Inflammatory macrophage (primary cell): ENCODE results near the gene FAM83E.
A peak's percentile ranks its signal among the peaks of the same experiment; 100 is the strongest.

Source experiments
- DNase-seq, 2 donors: peaks; one replicate each; pipeline ENCODE4 v3.0.0-alpha.2; 2020 to 2022

The FAM83E gene

DNA sequence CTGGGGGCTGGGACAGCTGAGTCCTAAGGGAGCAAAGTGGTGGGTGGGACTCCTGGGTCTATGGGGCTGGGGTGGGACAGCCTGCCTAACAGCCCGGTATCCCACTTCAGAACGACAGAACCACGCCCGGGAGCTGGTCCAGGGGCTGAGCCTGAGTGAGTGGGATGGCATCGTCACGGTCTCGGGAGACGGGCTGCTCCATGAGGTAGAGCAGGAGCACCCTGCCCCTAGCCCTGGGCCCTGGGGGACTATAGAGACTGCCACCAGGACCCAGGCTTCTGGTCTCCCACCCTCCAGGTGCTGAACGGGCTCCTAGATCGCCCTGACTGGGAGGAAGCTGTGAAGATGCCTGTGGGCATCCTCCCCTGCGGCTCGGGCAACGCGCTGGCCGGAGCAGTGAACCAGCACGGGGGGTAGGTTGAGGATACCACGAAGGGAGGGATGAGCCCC is 13.0 kb upstream of the FAM83E start:
- no peak for DNase-seq

DNA sequence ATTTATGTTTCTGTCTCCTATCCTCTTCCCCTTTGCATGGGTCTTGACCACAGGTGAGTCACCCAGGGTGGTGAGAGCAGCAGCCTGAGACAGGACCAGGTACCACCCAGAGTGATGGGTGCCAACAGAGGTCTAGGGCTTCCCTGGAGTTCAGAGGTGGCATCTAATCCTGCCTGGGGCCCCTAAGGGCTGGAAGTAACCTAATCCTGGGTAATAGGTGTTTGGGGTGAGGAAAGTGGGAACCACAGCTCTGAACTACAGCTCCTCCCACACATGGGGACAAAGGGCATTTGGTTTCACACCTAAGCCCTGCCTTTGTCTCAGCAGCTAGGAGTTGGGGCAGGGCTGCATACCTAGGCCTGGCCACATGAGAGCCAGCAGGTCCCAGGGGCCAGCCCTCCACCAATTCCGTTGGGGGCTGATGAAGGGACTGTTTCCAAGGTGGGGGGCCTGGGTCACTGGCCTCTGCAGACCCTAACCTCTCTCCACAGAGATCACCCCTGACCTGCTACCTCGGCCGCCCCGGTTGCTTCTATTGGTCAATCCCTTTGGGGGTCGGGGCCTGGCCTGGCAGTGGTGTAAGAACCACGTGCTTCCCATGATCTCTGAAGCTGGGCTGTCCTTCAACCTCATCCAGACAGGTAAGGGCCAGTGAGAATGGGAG is 12.5 kb upstream of the FAM83E start:
- DNase-seq = no peak

DNA sequence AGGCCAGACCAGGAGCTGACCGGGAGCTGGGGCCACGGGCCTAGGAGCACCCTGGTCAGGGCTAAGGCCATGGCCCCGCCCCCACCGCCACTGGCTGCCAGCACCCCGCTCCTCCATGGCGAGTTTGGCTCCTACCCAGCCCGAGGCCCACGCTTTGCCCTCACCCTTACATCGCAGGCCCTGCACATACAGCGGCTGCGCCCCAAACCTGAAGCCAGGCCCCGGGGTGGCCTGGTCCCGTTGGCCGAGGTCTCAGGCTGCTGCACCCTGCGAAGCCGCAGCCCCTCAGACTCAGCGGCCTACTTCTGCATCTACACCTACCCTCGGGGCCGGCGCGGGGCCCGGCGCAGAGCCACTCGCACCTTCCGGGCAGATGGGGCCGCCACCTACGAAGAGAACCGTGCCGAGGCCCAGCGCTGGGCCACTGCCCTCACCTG is 11.0 kb upstream of the FAM83E start:
- no peak for DNase-seq

DNA sequence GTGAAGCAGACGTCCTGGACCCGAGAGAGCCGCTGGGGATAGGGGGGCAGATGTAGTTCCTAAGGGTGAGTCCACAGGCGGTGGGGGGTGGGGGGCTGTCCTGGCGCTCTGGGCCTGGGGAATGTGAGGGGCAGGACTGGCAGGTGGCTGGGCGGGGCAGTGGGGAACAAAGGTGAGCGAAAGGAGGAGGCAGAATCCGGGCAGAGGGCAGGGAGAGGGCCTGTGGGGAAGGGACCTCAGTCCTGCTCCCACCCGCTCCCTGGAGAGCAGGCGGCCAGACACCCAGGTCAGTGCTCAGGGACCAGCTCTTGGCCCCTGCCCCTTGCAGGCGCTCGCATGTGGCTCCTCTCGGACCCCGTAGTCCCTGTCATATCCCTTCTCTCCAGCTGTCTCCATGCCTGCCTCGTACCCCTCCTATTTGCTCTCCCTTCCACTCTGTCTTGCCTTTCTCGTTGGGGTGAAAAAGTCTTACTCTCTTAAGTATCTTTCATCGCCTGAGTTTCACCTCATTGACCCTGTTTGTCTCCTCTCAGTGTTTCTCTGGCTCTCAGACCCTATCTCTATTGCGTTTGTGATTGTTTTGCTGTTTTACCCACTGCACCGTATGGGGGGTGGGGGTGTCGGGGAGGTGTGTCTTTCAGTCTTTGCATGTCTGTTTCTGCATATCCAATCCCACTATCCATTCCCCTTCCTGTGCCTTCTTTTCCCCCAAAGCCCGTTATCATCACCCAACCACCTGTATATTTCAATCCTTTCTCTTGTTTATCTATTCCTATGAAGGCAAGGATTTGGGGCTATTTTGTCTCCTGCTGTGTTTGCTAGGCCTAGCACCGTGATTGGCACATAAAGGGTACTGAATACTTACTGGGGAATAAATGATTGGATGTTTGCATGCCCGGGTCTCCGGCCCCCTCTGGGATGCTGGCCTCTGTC is 10.2 kb upstream of the FAM83E start:
- DNase-seq = no peak

DNA sequence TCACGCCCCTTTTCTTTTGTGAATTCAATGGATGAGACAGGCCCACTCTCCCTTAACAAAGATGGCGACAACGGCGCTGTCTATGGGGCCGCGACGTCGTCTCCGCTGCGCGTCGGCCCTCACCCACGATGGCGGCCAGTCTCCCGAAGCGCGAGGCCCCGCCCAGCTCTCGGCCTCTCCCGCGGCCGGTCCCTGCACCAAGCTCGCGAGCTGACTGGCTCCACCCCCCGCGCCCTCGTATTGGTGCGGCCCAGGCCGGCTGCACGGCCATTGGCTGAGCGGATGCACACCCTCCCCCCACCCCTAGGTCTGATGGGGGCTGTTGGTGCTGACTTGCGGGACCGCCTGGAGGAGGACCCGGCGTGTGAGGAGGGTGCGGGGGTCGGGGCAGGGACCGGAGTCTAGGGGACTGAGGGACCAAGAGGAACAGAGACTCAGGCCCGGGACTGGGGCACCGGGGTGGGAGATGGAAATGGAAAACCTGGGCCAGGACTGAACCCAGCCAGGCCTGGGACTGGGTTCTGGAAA is 9.3 kb upstream of the FAM83E start:
- peak; percentile 92 to 93 for DNase-seq

DNA sequence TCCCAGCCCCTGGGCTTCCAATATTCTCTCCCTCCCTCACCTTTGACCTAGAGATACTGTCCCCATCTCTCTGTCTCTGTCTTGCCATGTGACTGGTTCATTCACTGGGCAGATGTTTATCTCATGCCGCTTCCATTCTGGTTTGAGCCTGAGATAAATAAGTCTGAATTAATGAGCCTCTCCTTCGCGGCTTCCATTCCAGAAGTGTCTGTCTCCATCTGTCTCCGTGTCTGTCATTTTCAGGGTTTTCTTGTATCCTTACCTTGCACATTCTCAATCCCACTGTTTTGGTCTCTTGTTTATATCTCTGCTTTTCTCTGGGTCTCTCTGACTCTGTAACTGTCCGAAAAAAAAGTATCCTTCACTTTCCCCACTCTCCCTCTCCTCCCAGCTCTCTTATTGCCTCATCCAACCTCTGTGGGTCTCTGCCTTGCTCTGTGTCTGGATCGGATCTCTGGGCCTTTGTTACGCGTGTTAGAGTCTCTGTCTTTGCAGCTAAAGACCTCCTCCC is 8.7 kb upstream of the FAM83E start:
- no peak for DNase-seq

DNA sequence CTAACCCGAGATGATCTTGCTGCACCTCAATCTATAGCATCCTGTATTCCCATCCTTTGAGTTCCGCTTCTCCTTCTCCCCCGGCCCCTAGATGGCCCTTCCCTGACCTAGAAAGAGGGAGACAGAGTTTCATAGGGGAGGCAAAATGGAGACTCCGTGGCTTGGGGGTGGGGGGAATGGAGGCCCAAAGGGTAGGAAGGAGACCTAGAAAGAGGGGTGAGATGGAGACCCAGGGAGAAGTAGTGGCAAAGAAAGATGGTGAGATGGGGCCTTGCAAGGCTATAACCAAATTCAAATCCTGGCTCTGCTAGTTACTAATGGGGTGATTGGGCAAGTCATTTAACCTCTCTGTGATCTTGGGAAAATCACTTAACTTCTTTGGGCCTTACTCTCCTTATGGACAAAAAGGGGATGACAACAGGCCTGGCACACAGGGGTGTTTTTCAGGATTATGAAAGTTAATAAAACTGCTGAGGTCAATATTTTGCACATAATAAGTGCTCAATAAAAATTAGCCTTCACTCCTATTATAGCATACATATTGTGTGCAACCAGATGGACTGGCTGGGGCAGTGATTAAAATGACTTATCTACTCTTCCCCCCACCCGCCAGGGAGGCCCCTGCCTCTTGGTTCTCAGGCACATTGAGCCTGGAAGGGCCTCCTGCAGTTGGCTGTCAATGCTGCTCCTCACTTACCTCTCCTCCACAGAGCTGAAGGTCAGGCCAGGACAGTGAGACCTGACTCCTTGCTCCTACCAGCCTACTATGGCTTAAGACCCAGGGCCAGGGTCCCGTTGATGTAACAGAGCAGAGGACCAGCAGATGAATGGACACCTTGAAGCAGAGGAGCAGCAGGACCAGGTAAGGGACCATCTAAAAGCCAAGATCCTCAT is 5.1 kb upstream of the FAM83E start:
- no peak for DNase-seq

DNA sequence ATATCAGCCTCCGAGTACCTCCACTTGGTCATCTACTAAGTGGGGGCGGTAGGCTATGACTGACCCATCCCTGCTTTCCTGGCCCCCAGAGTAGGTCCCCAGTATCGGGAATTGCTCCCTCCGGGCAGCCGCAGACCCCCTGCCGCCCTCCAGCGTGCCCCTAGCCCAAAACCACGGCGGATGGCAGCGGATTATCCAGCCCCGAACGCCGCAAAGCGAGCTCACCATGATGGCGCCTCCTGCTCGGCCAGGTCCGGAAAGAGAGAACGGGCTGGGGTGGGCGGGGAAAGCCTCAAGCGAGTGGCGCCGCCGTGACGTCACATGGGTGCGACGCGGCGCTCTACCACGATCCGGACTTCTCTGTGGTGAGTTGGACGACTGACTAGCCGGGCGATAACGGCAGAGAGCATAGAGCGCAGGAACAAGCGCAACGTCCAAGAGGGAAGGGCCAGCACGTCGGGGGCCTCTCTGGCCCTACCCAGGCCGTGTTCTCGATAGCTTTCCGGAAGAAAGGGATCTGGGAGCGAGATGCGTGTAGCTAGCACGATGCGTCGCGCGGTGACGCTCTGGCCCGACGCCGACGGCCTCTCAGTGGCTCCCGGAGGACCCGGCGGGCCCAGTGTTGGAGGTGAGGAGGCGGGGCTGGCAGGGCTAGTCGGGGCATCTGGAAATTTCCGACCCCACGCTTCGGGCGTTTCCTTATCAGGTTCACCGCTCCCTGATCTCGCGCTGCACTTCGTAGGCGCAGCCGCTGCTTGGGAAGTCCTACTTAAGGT is 4.2 kb upstream of the FAM83E start, which contains the start of the genes RPL18 and SPHK2:
RPL18 (minus strand) TSS at position 263 of the 776 bp plus-strand sequence; CDS start at position 228, 35 bp downstream.
SPHK2 (plus strand) TSS at position 591 of the 776 bp plus-strand sequence. CDS start 1,009 bp downstream, outside the sequence.
- DNase-seq = peak; percentile 99

DNA sequence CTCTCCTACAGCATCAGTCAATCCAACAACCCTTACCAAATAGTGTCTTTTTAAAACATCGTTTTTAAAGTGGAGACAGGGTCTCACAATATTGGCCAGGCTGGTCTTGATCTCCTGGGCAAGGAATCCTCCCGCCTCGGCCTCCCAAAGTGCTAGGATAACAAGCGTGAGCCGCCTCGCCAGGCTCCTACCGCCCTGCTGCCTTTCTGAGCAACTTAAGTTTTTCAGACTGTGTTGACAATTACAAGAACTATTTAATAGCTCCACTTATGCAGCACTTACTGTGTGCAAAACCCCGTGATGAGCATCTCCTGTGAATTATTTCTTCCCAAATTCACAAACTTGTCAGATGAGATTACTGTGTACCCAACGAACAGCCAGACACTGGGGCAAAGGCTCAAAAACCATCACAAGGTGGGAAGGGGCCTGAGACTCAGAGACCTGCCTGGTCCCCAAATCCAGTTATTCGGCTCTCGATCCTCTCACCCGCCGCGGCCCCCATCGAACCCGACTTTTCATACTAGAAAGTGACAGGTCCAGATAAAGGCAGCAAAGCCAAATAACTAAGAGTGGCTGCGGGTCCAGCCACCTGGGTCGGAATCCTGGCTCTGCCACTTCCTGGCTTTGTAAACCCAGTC is 3.5 kb upstream of the FAM83E start:
- DNase-seq = no peak

DNA sequence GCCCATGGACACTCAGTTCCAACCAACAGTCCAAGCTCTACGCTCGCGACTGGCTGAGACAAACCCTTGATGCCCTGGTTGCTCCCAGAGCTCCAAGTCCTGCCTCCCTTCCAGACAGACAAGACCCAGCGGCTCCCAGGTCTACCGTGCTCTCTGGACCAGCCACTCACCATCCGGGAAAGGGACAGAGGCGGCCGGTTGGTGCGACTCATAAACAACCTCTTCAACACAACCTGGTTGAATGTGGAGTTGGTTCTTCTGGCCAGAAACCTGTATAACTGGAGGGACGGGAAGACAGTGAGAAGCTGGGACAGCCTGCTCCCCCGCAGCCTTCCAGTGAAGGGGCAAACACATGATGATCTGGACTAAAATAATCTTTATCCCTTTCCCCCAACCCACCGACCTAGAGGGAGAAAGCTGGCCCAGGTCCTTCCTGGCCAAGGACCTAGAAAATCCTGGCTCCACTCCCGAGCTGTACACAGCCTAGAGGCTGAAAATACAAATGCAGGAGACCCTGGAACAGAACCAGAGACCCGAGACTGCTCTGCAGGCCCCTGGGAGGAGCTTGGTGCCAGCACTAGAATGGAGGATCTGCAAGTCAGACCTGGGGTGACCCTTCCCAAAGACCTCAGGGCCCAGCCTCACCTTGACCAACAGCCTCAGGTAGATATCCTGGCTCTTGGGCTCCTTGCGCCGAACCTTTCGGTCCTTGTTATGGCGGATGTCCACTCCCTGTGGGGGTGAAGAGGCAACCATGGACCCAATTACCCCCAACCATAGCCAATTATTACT is 2.5 kb upstream of the FAM83E start:
- no peak for DNase-seq

DNA sequence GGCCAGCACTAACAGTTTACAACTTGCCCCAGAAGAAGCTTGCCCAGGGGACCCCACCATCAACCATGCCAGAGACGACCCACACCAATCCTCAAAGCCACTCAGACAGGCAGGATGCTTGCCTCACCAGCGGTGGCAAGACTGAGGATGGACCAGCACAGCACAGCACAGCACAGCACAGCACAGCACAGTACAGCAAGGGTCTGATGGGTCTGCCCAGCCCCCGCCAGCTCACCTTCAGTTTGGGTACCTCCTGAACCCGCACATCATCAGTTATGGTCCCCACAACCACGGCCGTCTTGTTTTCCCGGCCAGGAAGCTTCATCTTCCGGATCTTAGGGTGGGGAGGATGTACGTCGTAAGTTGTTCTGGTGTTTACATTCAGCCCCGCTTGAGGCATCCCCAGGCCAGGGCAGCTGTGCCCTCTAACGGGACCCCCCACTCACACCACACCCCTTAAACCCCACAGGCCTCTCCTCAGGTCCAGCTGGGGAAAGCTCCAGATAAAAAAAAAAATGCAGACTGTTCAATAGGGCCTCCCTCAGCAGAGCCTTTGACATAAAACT is 1.7 kb upstream of the FAM83E start:
- DNase-seq = no peak

DNA sequence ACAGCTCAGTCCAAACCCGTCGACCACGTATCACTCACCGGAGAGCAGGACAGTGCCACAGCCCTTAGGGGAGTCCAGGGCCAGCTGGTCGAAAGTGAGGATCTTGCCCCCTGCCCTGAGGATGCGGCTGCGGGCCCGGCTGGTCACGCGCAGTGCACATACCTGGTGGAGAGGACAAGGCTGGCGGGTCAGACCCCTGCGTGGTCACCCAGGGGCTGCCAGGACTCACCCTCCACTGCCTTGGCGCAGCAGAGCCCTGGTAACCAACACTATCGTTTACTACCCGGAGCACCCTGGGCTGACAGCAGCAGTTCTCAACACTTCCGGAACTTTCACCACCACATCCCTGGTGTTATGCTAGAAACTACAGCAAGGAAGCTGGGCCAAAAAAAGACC is 1.2 kb upstream of the FAM83E start:
- no peak for DNase-seq

DNA sequence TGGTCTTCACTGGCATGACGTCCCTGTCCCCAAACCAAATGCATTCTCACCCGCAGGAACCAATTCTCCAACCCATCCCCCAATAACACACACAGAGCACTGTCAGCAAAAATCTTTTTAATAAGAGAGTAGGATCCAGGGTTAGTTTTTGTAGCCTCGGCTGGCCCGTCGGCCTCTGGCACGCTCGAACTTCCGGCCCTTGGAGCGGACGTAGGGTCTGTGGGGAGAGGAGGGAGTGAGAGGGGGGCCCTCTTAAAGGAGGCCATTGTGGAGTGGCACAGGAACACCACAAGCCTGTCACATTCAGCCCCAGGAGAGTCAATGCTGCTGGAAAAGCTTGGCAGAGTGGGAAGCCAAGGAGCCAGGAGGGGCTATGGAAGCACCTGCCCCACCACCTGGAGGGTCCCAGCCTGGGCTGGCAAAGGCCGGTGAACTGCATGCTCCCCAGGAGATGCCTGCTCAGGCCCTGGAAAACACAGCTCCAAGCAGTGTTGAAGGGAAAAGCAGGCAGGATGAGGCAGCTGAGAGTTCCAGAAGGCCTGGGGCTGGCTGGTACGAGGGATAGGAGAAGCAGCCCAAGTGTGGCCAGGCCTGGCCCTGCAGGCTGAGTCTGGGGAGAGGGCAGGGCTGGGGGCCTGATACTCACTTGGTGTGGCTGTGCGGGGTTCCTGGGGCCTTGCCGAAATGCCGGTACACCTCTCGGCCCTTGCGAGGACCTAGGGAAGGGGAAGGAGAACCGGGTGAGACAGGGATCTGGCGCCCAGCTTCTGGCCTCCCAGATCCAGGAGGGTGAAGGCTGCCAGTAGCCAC is 560 bp upstream of the FAM83E start:
- DNase-seq = no peak

DNA sequence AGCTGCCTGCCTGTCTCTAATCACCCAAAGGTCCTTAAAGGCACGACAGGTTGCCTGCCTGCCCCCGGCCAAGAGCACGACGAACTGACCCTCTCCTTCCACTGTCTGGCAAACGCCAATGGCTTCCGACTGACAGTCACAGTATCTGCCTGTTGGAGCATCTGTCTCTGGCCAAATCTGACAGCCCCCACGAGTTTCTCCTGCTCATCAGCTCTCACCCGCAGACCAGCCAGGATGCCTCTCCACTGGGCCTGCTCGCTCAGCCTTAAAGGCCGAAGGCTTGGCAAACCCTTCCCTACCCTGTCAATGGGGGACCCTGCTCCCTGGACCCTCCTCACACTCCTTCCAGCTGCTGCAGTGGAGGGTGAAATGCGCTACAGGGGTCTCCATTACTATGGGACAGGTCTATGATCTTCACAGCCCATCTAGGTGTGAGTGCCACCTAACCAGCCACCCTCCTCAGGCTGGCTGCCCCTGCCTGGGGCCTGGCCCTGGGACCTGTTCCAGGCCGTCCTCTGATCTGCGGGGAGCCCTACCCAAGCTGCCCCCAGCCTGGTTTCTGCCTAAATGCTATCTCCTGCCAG is 932 bp downstream of the FAM83E start:
- no peak for DNase-seq

DNA sequence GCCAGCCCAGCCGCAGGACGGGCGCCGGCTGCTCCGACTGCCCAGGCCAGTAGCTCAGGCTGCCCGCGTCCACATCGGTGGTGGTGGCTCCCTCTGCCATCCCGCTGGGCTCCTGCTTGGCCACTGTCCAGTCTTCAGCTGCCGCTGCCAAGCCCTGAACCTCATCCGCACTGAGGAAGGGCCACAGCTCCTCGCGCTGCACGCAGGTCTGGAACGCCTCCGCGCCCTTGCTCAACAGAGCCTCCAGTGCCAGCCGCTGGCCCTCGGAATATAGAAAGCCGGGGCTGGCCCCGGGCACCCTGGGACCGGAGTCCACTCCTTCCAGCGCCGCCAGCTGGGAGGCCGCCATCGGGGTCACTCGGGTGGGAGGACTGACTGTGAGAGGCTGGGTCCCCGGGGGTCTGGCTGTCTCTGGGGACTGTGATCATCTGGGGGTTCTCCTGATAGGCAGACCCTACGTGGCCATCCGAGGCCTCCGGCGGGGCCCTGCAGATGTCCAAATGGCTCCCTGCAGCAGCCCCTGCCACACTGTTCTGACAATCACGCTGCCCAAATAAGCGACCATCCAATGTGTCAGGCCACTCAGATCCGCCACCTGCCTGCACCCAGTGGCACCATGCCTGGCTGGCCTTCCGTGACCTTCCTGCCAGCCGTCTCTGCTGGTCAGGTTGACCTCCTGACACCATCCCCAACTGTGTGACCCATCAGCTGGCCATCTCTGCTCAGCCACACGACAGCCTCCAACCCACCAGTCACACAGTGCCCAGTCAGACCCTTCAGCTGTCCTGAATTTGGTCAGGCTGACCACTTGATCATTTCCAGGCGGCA is 1.6 kb downstream of the FAM83E start:
- no peak for DNase-seq

DNA sequence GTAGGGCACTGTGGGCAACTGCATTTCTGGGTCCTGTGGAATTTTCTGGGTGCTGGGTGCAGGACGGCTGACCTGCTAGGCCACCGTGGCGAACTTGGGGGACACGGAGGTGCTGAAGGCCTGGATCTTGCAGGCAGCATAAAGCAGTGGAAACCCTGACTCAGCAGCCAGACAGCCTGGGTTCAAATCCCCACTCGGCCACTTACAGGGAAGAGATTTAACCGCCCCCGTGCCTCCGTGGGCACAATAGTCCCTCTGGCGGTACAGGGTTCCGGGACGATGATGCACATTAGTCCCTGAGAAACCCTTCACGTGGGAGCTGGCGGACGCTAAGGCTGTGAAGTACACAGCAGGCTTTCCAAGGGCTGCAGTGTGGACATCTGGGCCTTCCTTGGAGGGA is 3.0 kb downstream of the FAM83E start:
- no peak for DNase-seq

DNA sequence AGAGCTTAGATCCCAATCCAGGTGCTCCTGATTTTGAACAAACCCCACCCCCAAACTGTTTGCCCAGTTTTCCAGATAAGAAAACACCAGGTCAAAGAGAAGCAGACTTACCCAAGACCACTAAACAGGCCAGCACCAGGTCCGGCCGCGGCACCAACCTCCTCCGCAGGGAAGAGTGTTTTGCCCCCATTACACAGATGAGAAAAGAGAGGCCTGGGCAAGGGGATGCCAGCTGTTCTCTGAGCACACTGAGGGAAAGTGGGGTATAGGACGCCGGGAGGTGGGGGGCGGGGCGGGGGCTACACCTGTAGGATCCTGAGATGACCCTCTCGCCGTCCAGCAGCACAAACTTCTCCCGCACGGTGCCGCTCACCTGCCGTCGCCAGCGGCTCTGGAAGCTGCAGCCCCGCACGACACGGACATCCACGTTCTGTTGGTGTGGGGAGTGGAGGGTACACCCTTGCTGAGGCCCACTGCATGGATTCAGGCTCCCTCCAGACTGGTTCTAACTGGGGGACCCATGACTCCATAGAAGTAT is 5.2 kb downstream of the FAM83E start:
- no peak for DNase-seq
